Measurements from ENCODE around the gene MYO9B.
"Not testable (repeated sequence)": the region's sequence is repeated elsewhere in the genome, so short reads cannot be mapped to it uniquely, and the experiment has no call there.

MYO9B gene

GRCh38 chr19:17183271-17183761 is 107.7 kb downstream of the MYO9B start:
- DNase-seq, result no peak

- DNase-seq, result no peak
These were observed 108.3 kb downstream of the MYO9B start for GRCh38 chr19:17183858-17184321.

- no peak for DNase-seq
These were observed 108.8 kb downstream of the MYO9B start for GRCh38 chr19:17184371-17184841.

- no peak for DNase-seq
These were observed 110.0 kb downstream of the MYO9B start for GRCh38 chr19:17185590-17185989.

- DNase-seq, result not testable (repeated sequence)
These were observed 116.2 kb downstream of the MYO9B start for GRCh38 chr19:17191736-17192135.

- no peak for DNase-seq
These were observed 117.2 kb downstream of the MYO9B start for GRCh38 chr19:17192751-17193150.

GRCh38 chr19:17194608-17195007 is 119.0 kb downstream of the MYO9B start:
- no peak for DNase-seq

GRCh38 chr19:17195106-17195505 is 119.5 kb downstream of the MYO9B start:
- no peak for DNase-seq

- no peak for DNase-seq
These were observed 121.0 kb downstream of the MYO9B start for GRCh38 chr19:17196610-17197009.

- no peak for DNase-seq
These were observed 122.1 kb downstream of the MYO9B start for GRCh38 chr19:17197666-17198065.

- no peak for DNase-seq
These were observed 125.0 kb downstream of the MYO9B start for GRCh38 chr19:17200408-17201079.

GRCh38 chr19:17202249-17202648 is 126.7 kb downstream of the MYO9B start:
- no peak for DNase-seq

- DNase-seq, result no peak
These were observed 127.1 kb downstream of the MYO9B start for GRCh38 chr19:17202713-17203112.

- DNase-seq, result peak; percentile 27
These were observed 129.9 kb downstream of the MYO9B start for GRCh38 chr19:17205237-17206140.

GRCh38 chr19:17206736-17207581 is 131.4 kb downstream of the MYO9B start:
- no peak for DNase-seq

- DNase-seq, result peak; percentile 48
These were observed 133.8 kb downstream of the MYO9B start for GRCh38 chr19:17209126-17210036.

- DNase-seq, result no peak
These were observed 134.7 kb downstream of the MYO9B start for GRCh38 chr19:17210296-17210695.

GRCh38 chr19:17211547-17212446 is 136.2 kb downstream of the MYO9B start:
- no peak for DNase-seq

GRCh38 chr19:17213334-17213733 is 137.8 kb downstream of the MYO9B start:
- DNase-seq, result no peak

GRCh38 chr19:17214508-17215126 is 139.0 kb downstream of the MYO9B start:
- DNase-seq, result no peak
